Loucy (cell line): ENCODE measurements around the gene EFTUD2.

ENCODE experiments used
- H2AFZ ChIP-seq: fragments of 200-600 bp; sonication (generic); 2 replicates; pipeline ENCODE4 v1.6.0; 2016; ENCODE audit warnings: antibody characterized with exemption, mild to moderate bottlenecking, low read length, moderate library complexity
- H3F3A ChIP-seq: fragments of 200-600 bp; 2 replicates; pipeline ENCODE4 v1.6.0; 2016; ENCODE audit warnings: antibody characterized with exemption, low read depth, mild to moderate bottlenecking
- H3K27me3 ChIP-seq: fragments of 200-600 bp; sonication (generic); 2 replicates; pipeline ENCODE4 v1.6.1; 2014; ENCODE audit warnings: low read length, mild to moderate bottlenecking; ENCODE audit not compliant: insufficient read depth, poor library complexity, severe bottlenecking
- H3K36me3 ChIP-seq: fragments of 200-600 bp; sonication (generic); 2 replicates; pipeline ENCODE4 v1.6.1; 2016; ENCODE audit warnings: low read length; ENCODE audit not compliant: insufficient read depth
- H3K4me1 ChIP-seq: fragments of 200-600 bp; sonication (generic); 2 replicates; pipeline ENCODE4 v1.5.1; 2014; ENCODE audit warnings: low read length, mild to moderate bottlenecking; ENCODE audit not compliant: insufficient read depth, poor library complexity, severe bottlenecking
- H3K4me2 ChIP-seq: fragments of 200-600 bp; sonication (generic); 2 replicates; pipeline ENCODE4 v1.6.0; 2014; ENCODE audit warnings: antibody characterized with exemption, low read length, low read depth, mild to moderate bottlenecking; ENCODE audit not compliant: poor library complexity, severe bottlenecking
- H3K4me3 ChIP-seq: fragments of 200-600 bp; sonication (generic); 2 replicates; pipeline ENCODE4 v1.5.1; 2014; ENCODE audit warnings: low read length, mild to moderate bottlenecking, mixed read lengths; ENCODE audit not compliant: poor library complexity, severe bottlenecking
- H3K79me2 ChIP-seq: fragments of 200-600 bp; sonication (generic); 2 replicates; pipeline ENCODE4 v1.6.1; 2014; ENCODE audit warnings: low read length; ENCODE audit not compliant: insufficient read depth
- H3K9ac ChIP-seq: fragments of 200-600 bp; sonication (generic); 2 replicates; pipeline ENCODE4 v1.6.0; 2014; ENCODE audit warnings: mild to moderate bottlenecking, low read depth, low read length, moderate library complexity; ENCODE audit not compliant: poor library complexity, severe bottlenecking
- H3K9me2 ChIP-seq: fragments of 200-600 bp; sonication (generic); replicated peaks from 2 replicates; pipeline ENCODE4 v1.6.1; 2016; ENCODE audit warnings: low read depth, low read length, mixed read lengths
- H3K9me3 ChIP-seq: fragments of 200-600 bp; sonication (generic); 2 replicates; pipeline ENCODE4 v1.6.1; 2014; ENCODE audit warnings: mild to moderate bottlenecking, antibody characterized with exemption, low read length, low read depth; ENCODE audit not compliant: insufficient read depth
- H4K20me1 ChIP-seq: fragments of 200-600 bp; sonication (generic); 2 replicates; pipeline ENCODE4 v1.6.0; 2014; ENCODE audit warnings: antibody characterized with exemption, low read length, mild to moderate bottlenecking; ENCODE audit not compliant: insufficient read depth, poor library complexity, severe bottlenecking
- CTCF ChIP-seq: fragments of 200-600 bp; sonication (generic); conservative IDR thresholded peaks from 2 replicates; pipeline ENCODE4 v1.5.1; 2014; ENCODE audit warnings: mild to moderate bottlenecking, antibody characterized with exemption, low read length
- EZH2phosphoT487 ChIP-seq: fragments of 200-600 bp; IDR thresholded peaks from 2 replicates; pipeline ENCODE4 v1.6.1; 2018; ENCODE audit warnings: antibody characterized with exemption, mild to moderate bottlenecking, moderate library complexity, borderline replicate concordance

Gene EFTUD2

DNA sequence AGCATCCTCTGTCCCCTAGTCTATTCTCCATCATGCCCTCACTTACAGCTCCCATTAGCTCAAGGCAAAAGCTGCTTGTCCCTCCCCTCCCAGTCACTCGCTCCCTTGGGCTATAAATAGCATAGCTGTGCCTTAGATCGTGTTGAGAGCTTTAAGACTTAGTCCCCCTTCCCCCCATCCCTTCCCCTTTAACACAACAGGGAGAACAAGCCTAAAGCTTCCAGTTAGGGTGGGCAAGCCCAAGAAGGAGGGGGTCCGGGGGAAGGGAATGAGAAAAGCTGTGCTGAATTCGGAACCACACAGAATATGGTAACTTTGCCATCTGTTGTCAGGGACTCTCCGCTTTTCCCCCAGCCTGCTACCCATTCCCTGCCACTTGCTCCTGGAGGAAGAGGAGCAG, 56.5 kb downstream of the EFTUD2 start:
- Histone ChIP-seq H3K27me3 (no peaks in the 10 kb centered on the region), H4K20me1 (no peaks in the 10 kb centered on the region), H3K79me2 (no peaks in the 10 kb centered on the region), H3K4me3 (no peak overlapping the region), H3K4me1 (peaks cover 7% of the 10 kb centered on the region), H3K36me3 (no peaks in the 10 kb centered on the region), H3K9me2 (no peaks in the 10 kb centered on the region), H3K9ac (no peak overlapping the region), H3K4me2 (no peak overlapping the region), H2AFZ (no peak overlapping the region), H3K9me3 (no peaks in the 10 kb centered on the region), H3F3A (no peaks in the 10 kb centered on the region)
- no peak for TF ChIP-seq CTCF
- TF ChIP-seq EZH2phosphoT487 = no peak

DNA sequence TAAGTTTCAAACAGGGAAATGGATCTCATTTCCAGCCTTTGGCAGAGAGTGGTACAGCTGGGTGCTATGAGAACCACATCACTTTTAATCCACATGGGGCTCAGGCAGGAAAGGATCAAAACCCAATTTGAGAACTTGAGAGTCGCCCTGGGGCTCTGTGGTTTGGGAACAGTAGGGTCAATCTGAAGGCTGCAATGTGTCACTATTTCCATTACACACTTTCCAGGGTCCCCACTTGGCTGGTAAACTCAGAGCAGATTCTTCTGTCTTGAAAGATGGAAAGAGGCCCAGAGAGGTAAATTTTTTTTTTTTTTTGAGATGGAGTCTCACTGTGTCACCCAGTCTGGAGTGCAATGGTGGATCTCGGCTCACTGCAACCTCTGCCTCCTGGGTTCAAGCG, 58.3 kb downstream of the EFTUD2 start:
- H2AFZ ChIP-seq = no peak overlapping the region
- no peaks in the 10 kb centered on the region for H3K79me2 ChIP-seq
- no peak overlapping the region for H3K9ac ChIP-seq

DNA sequence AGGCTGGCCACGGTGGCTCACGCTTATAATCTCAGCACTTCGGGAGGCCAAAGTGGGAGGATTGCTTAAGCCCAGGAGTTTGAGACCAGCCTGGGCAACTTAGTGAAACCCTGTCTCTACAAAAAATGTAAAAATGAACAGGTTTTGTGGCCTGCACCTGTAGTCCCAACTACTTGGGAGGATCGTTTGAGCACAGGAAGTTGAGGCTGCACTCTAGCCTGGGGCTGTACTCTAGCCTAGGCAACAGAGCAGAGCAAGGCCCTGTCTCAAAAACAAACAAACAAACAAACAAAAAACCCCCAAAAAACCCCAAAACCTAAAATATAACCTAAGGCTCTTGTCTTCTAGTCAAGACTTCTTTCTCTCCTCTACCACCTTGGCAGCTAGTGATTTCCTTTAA, 59.0 kb downstream of the EFTUD2 start:
- Histone ChIP-seq H3K9me3 (no peaks in the 10 kb centered on the region), H3K4me3 (no peak overlapping the region), H2AFZ (no peak overlapping the region), H3K9ac (no peak overlapping the region), H3K36me3 (no peaks in the 10 kb centered on the region), H4K20me1 (no peaks in the 10 kb centered on the region), H3K27me3 (no peaks in the 10 kb centered on the region), H3K4me1 (peaks cover 7% of the 10 kb centered on the region), H3K4me2 (no peak overlapping the region), H3K79me2 (no peaks in the 10 kb centered on the region), H3K9me2 (no peaks in the 10 kb centered on the region), H3F3A (no peaks in the 10 kb centered on the region)
- TF ChIP-seq EZH2phosphoT487 = no peak
- TF ChIP-seq CTCF = no peak

More for the DNA sequence above, 58.3 kb downstream of the EFTUD2 start:
- H3K27me3 ChIP-seq = no peaks in the 10 kb centered on the region
- H3K9me2 ChIP-seq = no peaks in the 10 kb centered on the region
- no peaks in the 10 kb centered on the region for H3K9me3 ChIP-seq
- no peaks in the 10 kb centered on the region for H3F3A ChIP-seq
- no peaks in the 10 kb centered on the region for H3K36me3 ChIP-seq
- no peak overlapping the region for H3K4me3 ChIP-seq
- H3K4me1 ChIP-seq = peaks cover 7% of the 10 kb centered on the region
- TF ChIP-seq EZH2phosphoT487 (no peak), CTCF (no peak)
- no peak overlapping the region for H3K4me2 ChIP-seq
- no peaks in the 10 kb centered on the region for H4K20me1 ChIP-seq
